Body of pancreas (tissue), 4 donors: Measurements from ENCODE around the gene C1QTNF4.

ENCODE experiments used
- CTCF ChIP-seq, 7 experiments: fragments of 450-650 bp in 4 of 7; fragments of 200-600 bp in 3 of 7; sonication (generic) in 3 of 7; IDR thresholded peaks; one replicate each; pipeline ENCODE4 v1.5.1; 2016 to 2019; ENCODE audit warnings: antibody characterized with exemption in 7 of 7
- POLR2A ChIP-seq, 3 donors: fragments of 450-650 bp; IDR thresholded peaks; one replicate each; pipeline ENCODE4 v1.6.1; 2016; ENCODE audit warnings: antibody characterized with exemption in 3 of 3, mild to moderate bottlenecking in 2 of 3

- TF ChIP-seq CTCF (IDR thresholded peaks at IDR 0.05), result no peak
- no peak for TF ChIP-seq POLR2A (IDR thresholded peaks at IDR 0.05)
Measured at GRCh38 chr11:47628026-47628425, 33.8 kb upstream of the C1QTNF4 start.
